Posterior cingulate gyrus (tissue), 11 donors: ENCODE data around the gene MTA1.
A peak's percentile ranks its signal among the peaks of the same experiment; 100 is the strongest.

ENCODE experiments used
- DNase-seq, 10 donors: peaks; one replicate each; pipeline versions ENCODE4 v3.0.0 to v3.0.0-alpha.2; 2020 to 2021; ENCODE audit warnings: mixed read lengths in 3 of 10
- intact Hi-C: fragments of 100-400 bp; cut with DNase I; formaldehyde crosslinking; loops from one replicate; pipeline ENCODE4 v1.15.1; 2023

MTA1 gene

GRCh38 chr14:105502446-105503295, 83.0 kb downstream of the MTA1 start:
- intact Hi-C loops = no loop called here

GRCh38 chr14:105503296-105503640, 83.6 kb downstream of the MTA1 start:
- peak in 3 of 10 donors; percentile 24 to 70 (median 35) for DNase-seq
- intact Hi-C loops = no loop called here

More at GRCh38 chr14:105502446-105503295, 83.0 kb downstream of the MTA1 start:
- peak in 4 of 10 donors; percentile 16 to 82 (median 65) for DNase-seq

GRCh38 chr14:105503935-105504692, 84.5 kb downstream of the MTA1 start:
- intact Hi-C loops = no loop called here
- peak in 4 of 10 donors; percentile 24 to 73 (median 45) for DNase-seq

- intact Hi-C loops = no loop called here
- peak in 2 of 10 donors; percentile 37 to 66 for DNase-seq
Measured at GRCh38 chr14:105505101-105505500, 85.5 kb downstream of the MTA1 start.

GRCh38 chr14:105507247-105507646, 87.6 kb downstream of the MTA1 start:
- intact Hi-C loops = no loop called here
- peak in 2 of 10 donors; percentile 47 to 69 for DNase-seq

- intact Hi-C loops = no loop called here
- DNase-seq = peak in 2 of 10 donors; percentile 44 to 63
Measured at GRCh38 chr14:105508069-105508468, 88.4 kb downstream of the MTA1 start.

GRCh38 chr14:105508601-105509000, 89.0 kb downstream of the MTA1 start:
- intact Hi-C loops = no loop called here
- peak in 2 of 10 donors; percentile 20 to 42 for DNase-seq

GRCh38 chr14:105517096-105517495, 97.5 kb downstream of the MTA1 start:
- peak in 1 of 10 donors; percentile 22 for DNase-seq
- intact Hi-C loops = no loop called here

- intact Hi-C loops = no loop called here
- DNase-seq = no peak
Measured at GRCh38 chr14:105519946-105520698, 100.5 kb downstream of the MTA1 start.
